ENCODE data around the gene FAM107A.

Gene FAM107A, protein sequence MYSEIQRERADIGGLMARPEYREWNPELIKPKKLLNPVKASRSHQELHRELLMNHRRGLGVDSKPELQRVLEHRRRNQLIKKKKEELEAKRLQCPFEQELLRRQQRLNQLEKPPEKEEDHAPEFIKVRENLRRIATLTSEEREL

DNA sequence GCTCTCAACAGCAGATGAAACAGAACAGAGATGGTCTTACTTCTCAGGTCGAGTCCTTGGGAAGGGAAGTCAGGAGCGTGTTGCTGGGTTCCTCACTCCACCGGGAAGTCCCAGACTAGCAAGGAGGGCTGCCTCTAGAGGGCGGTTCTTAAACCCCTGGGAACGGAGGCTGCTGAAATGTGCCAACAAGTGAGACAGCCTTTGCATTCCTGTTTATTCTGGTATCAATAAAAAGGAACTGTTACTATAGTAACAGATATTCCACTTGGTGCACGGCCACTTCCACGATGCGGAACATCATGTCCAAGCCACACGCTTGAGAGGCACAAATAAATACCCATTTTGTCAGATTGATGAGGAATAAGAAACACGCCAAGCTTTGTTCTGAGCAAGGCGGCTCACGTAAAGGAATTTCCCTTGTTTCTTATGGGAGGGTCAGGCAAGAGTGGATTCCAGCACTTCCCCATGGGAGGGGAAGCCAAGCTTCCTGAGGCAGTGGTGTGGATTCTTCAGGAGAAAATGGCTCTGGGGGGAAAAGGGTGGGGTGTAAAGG, at the start of gene FAM107A:
Gene FAM107A (minus strand): TSS at position 123 of the 553 bp plus-strand sequence. CDS start 7,531 bp downstream, outside the sequence.
- no peak for DNase-seq

DNA sequence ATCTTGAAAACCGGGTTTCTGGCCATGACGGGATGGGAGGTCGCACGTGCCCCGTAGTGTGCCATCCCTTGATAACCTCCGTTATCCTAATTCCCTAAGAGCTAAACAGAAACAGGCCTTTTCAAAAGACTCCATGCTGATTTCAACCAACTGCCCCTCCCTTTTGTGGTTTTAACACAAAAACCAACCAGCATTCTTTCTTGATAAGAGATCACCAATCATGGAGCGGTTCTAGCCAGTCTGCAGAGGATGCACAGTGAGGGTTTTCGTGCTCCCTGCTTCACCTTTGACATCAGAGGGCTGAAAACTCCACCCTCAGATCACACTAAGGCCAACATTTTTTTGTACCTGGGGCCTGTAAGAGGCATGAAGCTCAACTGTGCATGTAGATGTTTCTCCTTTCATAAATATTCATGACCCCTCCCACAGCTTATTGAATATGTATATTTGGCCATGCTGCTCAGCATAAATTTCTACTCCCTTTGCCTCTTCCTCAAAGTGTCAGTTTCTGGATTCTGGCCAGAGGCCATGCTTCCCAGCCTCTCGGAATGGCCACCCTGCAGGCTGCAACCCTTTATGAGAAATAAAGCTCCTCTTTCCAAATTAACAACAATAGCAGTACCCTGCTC, 48.1 kb upstream of the FAM107A start:
- DNase-seq, result no peak

DNA sequence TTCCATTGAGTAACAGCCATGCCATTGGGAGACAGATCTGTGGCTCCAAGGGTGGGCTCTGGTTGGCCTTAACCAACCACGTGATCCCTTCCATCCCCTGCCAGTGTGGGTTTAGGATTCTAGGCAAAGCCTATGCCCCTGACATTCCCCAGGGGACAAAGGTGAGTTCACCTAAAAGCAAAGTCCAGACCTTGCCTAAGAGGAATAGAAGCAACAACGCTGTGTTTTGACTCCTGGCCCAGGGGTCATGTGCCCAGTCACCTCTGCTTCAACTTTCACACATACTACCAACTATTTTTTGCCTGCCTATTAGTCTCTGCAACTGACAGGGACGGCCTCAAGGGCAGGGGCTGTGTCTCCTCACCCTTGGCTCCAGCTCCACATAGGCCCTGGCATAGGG, 47.4 kb upstream of the FAM107A start:
- DNase-seq, result no peak

DNA sequence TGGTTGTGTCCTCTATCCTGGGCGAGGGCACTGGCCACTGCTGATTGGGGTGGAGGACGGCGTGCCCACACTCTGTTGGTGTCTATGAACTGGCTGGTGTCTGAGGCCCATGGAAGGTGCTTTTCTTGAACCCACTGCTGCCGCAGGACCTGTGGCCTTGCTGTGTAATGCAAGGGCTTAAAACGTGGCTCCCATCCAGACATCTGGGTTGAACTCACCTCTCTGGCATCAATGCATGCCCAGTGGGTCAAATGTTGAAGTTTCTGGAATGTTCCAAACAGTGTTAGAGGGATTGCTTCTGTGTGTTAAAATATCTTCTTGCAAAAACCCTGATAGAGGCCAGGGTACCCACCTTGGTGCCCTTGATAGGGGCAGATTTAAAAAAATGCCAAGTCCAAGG, 46.8 kb upstream of the FAM107A start:
- no peak for DNase-seq

DNA sequence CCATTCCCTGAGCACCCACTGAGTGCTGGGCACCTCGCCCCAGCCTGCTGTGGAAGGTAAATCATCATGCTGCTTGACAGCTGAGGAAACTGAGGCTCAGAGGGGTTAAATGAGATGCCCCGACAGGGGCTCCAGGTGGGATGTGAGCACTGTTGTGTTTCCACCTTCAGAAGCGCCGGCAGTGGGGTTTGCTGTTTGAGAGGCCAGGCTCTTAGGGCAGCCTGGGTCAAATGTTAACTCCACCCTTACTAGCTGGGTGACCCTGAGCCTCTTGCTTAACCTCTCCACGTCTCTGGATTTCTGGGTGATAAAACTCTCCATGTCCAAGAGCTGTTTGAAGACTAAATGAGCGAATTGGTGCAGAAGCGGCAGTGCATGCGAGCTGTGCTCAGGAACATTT, 46.3 kb upstream of the FAM107A start:
- no peak for DNase-seq

DNA sequence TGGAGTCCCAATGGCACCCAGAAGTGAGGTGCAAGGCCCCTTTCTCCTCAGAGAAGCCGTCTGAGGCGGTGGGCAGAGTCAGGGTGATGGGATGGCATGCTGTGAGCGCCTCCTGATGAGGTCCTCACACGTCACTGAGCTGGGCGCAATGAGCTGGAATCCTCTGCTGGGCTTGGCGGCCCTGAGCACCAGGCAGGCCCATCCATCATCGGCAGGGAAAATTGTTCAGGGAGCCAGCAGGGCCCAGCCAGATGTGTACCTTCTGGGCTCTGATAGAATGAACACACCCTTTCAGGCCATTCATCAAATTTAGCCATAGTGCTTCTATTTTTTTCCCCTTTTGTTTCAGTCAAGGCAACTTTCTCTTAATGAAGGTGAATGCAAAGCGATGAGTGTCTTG, 45.7 kb upstream of the FAM107A start:
- no peak for DNase-seq

DNA sequence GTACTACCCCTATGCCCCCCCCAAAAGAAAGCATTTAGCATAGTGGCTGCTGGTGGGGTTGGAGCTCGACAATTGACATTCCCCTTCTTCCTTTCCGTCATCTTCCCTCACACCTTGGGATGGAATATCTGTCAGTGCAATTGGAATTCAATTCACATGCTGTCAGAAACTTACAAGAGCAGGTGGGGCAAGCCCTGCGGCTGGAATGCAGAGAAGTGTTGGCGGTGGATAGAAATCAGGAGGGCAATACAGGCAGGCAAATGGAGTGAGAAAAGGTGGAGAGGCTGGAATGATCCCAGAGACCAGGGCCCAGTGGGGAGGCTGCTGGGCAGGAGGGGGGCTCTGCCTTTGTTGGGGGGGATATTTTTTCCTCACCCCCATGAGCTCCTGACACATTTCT, 45.2 kb upstream of the FAM107A start:
- DNase-seq, result no peak

DNA sequence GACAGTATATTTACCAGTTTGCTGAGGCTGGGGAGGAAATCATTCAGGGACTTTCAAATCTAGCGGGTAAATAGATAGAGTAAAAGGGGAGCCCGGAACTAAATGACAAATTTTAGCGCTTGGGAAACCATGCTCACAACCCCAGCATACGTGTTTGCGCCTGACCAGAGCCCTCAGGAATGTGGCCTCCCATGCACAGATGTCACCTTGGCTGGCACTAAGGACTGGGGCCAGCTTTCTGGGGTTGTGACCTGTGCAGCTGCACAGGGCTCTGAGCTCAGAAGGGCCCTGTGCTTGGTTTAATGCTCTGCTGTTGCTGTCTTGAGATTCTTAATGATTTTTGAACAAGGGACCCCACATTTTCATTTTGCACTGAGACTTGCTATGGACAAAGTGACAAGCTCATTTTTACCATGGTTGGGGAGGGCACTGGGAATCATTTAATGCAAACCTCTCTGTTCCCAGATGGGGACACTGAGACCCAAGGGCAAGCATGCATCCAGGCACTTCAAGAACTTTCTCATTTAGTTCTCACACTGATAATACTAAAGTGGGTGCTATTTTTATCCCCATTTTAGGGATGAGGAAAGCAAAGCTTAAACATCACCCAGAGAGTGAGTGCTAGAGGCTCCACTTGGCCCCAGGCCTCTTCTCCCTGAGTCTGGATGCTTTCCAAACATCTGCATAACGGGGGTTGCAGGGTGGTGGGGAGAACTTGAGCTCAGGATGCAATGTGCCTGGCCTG, 44.1 kb upstream of the FAM107A start:
- DNase-seq, result no peak

DNA sequence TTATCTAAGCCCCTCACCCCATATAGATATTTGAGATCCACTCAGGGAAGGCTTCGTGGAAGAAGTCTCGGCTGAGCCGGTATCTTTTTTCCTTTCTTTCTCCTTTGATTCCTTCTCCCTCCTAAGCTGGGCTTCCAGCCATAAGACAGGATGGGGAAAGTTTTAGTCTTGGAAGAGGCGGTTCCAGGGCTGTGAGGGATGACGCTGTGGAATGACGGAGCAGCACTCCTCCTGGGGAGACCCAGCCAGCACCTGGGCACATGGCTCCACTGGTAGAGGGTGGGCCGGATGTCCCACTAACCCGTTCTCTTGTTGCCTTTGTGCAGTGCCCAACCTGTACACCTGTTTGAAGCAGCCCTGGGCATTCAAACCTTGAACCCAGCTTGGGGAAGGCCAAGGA, 43.2 kb upstream of the FAM107A start:
- DNase-seq, result no peak

DNA sequence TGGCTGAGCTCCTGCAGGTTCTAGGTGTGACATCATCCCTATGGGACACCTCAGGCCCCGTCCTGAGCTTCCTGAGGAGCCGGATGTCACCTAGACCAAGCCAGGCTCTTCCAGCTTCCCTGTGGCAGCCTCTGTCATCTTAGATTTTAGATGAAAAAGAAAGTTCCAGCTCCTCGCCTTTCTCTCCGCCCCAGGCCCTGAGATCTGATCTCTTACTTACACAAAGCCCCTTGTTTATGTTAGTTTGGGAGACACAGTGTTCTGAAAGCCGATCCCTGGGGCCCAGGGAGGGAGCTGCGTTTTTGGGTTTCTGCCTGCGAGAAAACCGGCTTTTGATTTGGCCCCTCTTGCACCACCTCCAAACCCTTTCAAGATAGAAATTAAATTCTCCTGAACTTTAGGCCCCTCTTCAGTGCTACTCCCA, 40.2 kb upstream of the FAM107A start:
- no peak for DNase-seq

DNA sequence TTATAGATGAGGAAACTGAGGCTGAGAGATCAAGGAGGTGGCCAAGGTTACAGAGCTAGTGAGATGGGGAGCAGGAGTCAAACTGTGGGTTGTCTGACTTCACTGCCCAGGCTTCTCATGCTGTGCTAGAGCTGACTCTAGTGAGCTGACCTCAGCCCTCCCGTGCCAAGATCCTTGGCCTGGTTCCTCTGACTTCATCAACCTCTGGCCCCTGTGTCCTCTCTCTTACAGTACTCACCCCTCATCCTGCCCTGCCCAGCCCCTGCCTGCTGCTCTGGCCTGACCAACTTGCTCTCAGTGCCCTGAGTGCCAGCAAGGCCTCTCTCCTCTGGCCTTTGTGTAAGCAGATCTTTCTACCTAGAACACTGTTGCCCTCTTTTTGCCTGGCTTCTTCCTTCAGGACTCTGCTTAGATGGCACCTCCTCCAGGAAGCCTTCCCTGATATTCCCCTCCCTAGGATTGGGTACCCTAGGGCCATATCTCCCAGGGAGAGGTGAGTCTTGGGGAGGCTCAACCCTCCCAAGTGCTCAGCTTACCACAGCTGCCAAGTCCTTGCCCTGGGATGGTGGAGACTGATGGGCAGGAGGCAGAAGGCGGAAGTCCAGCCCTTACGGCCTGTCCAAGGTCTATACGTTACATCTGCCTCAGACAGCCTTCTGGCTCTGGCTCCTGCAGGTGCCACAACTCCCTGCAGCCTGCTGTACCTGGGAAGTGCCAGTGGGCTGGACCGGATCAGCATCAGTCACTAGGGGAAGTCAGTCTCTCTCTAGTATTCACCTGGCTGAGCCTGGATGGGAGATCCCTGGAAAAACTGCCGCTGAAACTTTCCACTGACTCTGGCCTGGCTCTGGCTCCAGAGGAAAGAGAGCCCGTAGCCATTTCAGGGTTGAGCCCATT, 36.3 kb upstream of the FAM107A start:
- no peak for DNase-seq

DNA sequence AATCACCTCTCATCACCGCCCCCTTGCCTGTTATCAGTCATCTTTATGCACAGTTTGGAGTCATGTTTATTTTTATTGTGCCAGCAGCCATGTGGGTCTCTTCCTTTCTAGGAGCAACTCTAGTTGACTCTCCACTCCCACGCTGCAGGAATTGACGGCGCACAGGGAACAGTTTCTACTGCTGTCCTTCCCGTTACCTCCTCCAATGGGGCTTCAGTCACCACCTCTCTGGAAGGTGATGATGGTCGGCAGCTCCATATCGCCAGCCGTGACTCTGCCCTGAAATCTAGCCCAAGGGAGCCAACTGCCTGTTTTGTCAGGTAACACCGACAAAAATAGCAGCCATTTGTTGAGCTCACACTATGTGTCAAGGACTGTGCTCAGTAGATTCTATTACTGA, 35.6 kb upstream of the FAM107A start:
- DNase-seq, result no peak

DNA sequence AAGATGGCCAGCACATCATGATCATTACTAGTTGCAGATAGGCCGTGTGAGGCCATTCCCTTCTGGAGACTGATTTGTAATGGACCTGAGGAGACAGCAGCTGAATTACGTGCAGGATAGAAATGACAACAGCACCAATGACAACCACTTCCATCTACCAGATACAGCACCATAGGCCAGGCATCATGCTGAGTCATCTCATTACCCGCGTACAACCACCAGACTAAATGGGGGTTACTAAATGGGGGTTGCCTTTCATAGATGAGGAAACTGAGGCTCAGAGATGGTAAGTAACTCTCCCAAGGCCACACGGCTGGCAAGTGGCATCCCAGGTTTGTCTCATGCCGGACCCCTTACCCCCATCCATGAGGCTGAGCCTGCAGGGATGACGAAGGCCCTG, 32.8 kb upstream of the FAM107A start:
- DNase-seq, result no peak

DNA sequence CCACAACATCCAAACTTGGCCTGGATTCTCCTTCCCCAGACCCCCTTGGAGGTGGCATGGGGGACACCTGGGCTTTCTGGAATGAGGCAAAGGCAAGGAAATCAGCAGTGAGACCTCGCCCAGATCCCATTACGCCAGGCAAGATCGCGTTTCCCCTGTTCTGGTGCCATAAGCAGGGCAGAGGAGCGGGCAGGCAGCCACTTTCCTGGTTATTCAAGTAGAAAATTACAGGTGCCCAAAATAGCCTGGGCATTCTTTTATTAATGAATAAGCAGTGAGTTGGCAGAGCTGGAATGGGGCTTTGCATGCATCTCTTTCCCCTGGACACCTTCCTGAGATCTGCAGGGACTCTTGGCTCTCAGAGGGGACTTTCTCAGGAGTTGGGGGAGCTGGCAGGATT, 31.5 kb upstream of the FAM107A start:
- DNase-seq, result no peak

DNA sequence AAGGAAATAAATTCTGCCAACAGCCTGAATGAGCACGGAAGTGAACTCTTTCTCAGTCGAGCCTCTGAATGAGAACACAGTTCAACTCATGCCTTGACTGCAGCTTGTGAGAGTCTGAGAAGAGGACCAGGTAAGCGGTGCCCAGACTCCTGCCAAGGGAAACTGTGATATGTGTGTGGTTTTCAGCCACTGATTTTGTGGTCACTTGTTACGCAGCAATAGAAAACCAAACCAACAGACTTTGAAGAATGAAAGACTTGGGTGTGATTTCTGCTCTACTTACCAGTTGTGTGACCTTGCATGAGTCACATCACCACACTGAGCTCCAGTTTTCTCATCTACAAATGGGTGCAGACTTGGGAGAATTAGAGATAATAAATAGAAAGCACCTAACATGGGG, 30.6 kb upstream of the FAM107A start:
- DNase-seq, result no peak

DNA sequence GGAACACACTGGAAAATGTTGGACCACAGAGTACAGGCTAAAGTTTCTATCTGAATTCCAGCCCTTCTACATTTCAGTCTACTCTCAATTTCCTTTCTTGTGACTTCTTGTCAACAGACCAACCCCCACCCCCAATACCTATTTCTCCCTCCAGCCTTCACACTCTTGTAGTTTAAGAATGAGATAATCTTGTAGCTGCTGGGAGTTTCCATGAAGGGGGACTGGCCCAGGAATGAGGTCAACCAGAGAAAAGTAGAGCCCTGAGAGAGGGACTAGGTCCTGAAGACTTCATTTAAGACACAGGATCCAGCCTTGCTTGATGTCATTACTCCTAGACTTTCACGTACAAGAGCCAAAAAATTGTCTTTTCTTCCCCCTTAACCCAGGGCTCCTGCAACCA, 29.5 kb upstream of the FAM107A start:
- DNase-seq, result no peak

DNA sequence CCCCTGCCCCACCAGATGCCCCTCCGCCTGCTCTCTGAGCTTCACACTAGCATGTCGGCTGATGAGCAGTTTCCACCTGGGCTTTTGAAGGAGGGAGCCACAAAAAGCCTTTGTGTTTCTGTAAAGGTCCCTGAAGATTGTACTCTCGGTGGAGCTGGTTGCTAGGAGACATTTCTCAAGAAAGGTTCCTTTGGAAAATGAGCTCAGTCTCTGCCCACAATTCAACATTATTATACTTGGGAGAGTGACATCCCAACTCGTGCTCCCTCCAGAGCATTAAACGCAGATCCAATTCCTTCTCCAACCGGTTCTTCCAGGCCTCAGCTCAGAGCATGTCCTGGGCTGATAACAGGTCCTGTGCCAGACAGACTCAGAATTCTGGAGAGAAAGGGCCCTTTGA, 26.8 kb upstream of the FAM107A start:
- no peak for DNase-seq

DNA sequence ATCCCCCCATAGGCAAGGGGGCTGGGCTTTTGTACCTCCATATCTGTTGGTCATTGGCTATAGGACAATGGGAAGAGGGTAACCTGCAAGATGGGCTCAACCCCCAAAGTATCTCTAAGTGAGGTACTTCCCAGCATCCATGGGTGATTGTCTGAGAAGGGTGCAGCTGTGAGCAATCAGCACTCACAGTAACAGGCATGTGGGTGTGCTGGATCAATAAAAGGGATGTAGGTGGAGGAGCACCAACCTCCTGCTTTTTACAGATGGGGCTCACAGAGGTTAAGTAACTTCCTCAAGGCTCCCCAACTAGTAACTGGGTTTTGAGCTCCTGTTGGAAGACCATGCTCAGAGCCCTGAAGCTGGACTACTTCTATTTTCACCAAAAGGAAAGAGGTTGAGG, 26.4 kb upstream of the FAM107A start:
- DNase-seq, result no peak

DNA sequence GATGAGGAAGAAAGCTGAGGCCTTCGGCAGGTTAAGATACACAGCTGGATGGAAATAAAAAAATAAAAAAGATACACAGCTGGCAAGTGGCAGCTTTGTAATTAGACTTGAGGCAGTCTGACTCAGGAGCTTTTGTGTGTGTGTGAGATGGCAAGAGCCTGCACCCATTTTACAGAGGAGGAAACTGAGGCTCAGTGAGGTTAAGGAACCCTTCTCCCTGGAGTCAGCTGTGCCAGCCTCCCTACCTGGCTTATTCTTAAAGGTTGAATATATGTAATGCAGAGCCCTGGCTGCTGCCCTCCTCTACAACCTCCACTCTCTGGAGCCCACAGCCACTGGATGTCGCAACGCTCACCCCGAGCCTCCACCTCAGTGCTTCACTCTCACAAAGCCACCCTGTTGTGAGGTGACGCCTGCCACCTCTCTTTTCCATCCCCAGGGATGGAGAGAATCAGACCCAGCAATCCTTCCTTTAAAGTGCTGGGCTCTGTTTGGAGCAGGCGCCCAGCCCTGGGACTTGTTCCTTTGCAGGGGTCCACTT, 20.6 kb upstream of the FAM107A start:
- no peak for DNase-seq

DNA sequence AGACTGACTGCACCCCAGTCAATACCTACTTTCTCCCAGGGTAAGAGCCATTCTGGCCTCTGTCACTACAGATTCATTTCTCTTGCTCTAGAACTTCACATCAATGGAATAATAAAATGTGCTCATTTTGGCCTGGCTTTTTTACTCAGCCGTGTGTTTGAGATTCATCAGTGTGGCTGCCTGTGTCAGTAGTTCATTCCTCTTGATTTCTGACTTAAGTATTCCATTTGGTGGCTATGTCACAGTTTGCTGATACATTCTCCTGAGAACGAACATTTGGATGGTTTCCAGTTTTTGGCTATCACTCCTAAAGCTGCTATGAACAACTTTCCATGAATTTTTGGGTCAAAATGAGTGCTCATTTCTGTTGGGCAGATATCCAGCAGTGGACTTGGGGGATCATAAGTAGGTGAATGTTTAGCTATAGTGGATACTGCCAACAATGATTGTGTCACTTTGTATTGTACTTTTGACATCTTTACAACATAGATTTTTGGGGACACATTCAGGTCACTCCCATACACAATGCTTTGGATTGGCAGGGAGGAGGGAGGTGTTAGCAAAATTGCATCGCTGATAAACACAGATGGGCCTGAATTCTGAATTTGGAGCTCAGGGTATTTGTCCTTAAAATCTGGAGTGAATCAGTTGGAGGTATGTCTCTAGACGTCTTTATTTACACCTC, 19.8 kb upstream of the FAM107A start:
- no peak for DNase-seq

DNA sequence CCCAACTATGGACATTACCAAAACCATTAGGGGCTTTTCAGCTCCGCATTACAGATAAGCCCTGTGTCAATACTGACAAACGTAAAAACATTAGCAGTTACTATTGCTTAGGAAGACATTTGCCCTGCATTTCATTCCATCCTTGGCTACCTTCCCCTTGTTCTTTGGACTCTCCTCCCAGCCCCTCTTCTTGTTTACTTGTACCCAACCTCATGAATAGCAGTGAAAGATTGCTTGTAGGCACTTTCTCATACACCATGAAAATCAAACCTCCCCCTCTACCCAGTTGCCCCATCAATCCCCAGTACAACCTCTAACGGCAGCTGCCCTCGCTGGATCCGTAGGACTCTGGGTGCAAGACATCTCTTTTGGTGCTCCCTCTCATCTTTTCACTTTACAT, 16.9 kb upstream of the FAM107A start:
- DNase-seq, result no peak

Data from GDM1 (cell line).